DMS53 treated with DMSO at 0.1 percent for 48 hours (cell line): Measurements from ENCODE around the gene ZFYVE19.
A peak's percentile ranks its signal among the peaks of the same experiment; 100 is the strongest.

ENCODE experiments used
- DNase-seq: peaks from one replicate; lab custom pipeline; 2025; ENCODE audit not compliant: unreplicated experiment; lab: John Stamatoyannopoulos, UW

Gene ZFYVE19

GRCh38 chr15:40775007-40775406 is 31.9 kb upstream of the ZFYVE19 start:
- DNase-seq: no peak

GRCh38 chr15:40775740-40776536 is 31.0 kb upstream of the ZFYVE19 start:
- no peak for DNase-seq

- DNase-seq: no peak
Observed at GRCh38 chr15:40776537-40777141, 30.2 kb upstream of the ZFYVE19 start.

- peak; percentile 66 for DNase-seq
Observed at GRCh38 chr15:40782609-40783227, 24.2 kb upstream of the ZFYVE19 start.

- DNase-seq: no peak
Observed at GRCh38 chr15:40785164-40785563, 21.7 kb upstream of the ZFYVE19 start.

GRCh38 chr15:40785814-40786213 is 21.1 kb upstream of the ZFYVE19 start:
- DNase-seq: no peak

GRCh38 chr15:40787344-40787841 is 19.5 kb upstream of the ZFYVE19 start:
- peak; percentile 87 for DNase-seq

- DNase-seq: no peak
Observed at GRCh38 chr15:40787991-40788390, 18.9 kb upstream of the ZFYVE19 start.

GRCh38 chr15:40789119-40789518 is 17.8 kb upstream of the ZFYVE19 start:
- no peak for DNase-seq

- no peak for DNase-seq
Observed at GRCh38 chr15:40789999-40790398, 16.9 kb upstream of the ZFYVE19 start.

GRCh38 chr15:40790718-40791117 is 16.2 kb upstream of the ZFYVE19 start:
- DNase-seq: no peak

- no peak for DNase-seq
Observed at GRCh38 chr15:40792394-40792793, 14.5 kb upstream of the ZFYVE19 start.

- peak; percentile 65 for DNase-seq
Observed at GRCh38 chr15:40793216-40793989, 13.5 kb upstream of the ZFYVE19 start.

GRCh38 chr15:40796041-40796440 is 10.8 kb upstream of the ZFYVE19 start:
- no peak for DNase-seq

- no peak for DNase-seq
Observed at GRCh38 chr15:40796512-40796911, 10.4 kb upstream of the ZFYVE19 start.

- no peak for DNase-seq
Observed at GRCh38 chr15:40799523-40799922, 7.4 kb upstream of the ZFYVE19 start.

GRCh38 chr15:40803076-40803475 is 3.8 kb upstream of the ZFYVE19 start:
- DNase-seq: no peak

- no peak for DNase-seq
Observed at GRCh38 chr15:40803688-40804087, 3.2 kb upstream of the ZFYVE19 start.

- DNase-seq: no peak
Observed at GRCh38 chr15:40806672-40807027, 239 bp upstream of the ZFYVE19 start.

- no peak for DNase-seq
Observed at GRCh38 chr15:40807888-40808461, 1.1 kb downstream of the ZFYVE19 start.

- no peak for DNase-seq
Observed at GRCh38 chr15:40808861-40809450, 2.1 kb downstream of the ZFYVE19 start.
